NCI-H1417 (cell line): Measurements from ENCODE around the gene ELFN1.

ENCODE experiments used
- DNase-seq, 3 experiments: peaks; one replicate each; lab custom pipeline; 2025; lab: John Stamatoyannopoulos, UW

Gene ELFN1

GRCh38 chr7:1642291-1642731 lies 27.8 kb upstream of the ELFN1 start:
- no peak for DNase-seq

GRCh38 chr7:1643270-1644092 lies 26.6 kb upstream of the ELFN1 start:
- DNase-seq = no peak

GRCh38 chr7:1644341-1645070 lies 25.6 kb upstream of the ELFN1 start:
- DNase-seq = no peak

- DNase-seq = no peak
Measured at GRCh38 chr7:1645071-1645409, 25.0 kb upstream of the ELFN1 start.

GRCh38 chr7:1645476-1645875 lies 24.6 kb upstream of the ELFN1 start:
- no peak for DNase-seq

- DNase-seq = no peak
Measured at GRCh38 chr7:1646391-1646790, 23.7 kb upstream of the ELFN1 start.

GRCh38 chr7:1646957-1647891 lies 22.9 kb upstream of the ELFN1 start:
- peak; percentile 45 to 77 (median 55) for DNase-seq

- DNase-seq = no peak
Measured at GRCh38 chr7:1647961-1648672, 22.0 kb upstream of the ELFN1 start.

- no peak for DNase-seq
Measured at GRCh38 chr7:1649751-1650326, 20.2 kb upstream of the ELFN1 start.

- DNase-seq = no peak
Measured at GRCh38 chr7:1650363-1651030, 19.6 kb upstream of the ELFN1 start.

- DNase-seq = no peak
Measured at GRCh38 chr7:1651031-1651446, 19.0 kb upstream of the ELFN1 start.

- DNase-seq = no peak
Measured at GRCh38 chr7:1651891-1652290, 18.2 kb upstream of the ELFN1 start.

GRCh38 chr7:1653500-1653899 lies 16.6 kb upstream of the ELFN1 start:
- no peak for DNase-seq

GRCh38 chr7:1654111-1654510 lies 16.0 kb upstream of the ELFN1 start:
- DNase-seq = no peak

- DNase-seq = no peak
Measured at GRCh38 chr7:1654738-1655475, 15.2 kb upstream of the ELFN1 start.

- DNase-seq = no peak
Measured at GRCh38 chr7:1659696-1660095, 10.4 kb upstream of the ELFN1 start.

- DNase-seq = no peak
Measured at GRCh38 chr7:1661461-1661860, 8.6 kb upstream of the ELFN1 start.

GRCh38 chr7:1662101-1662500 lies 8.0 kb upstream of the ELFN1 start:
- no peak for DNase-seq

- DNase-seq = no peak
Measured at GRCh38 chr7:1662767-1663166, 7.3 kb upstream of the ELFN1 start.

GRCh38 chr7:1663223-1663622 lies 6.9 kb upstream of the ELFN1 start:
- no peak for DNase-seq
